Testis (tissue), 2 donors: ENCODE results near the gene CACNA1D.

Experiments used
- CTCF ChIP-seq, 3 experiments: fragments of 450-650 bp in 2 of 3; fragments of 200-600 bp in 1 of 3; sonication (generic) in 1 of 3; IDR thresholded peaks; one replicate each; pipeline ENCODE4 v1.5.1; 2016 to 2019; ENCODE audit warnings: antibody characterized with exemption in 3 of 3, mild to moderate bottlenecking in 2 of 3, moderate library complexity in 1 of 3
- POLR2A ChIP-seq: fragments of 450-650 bp; IDR thresholded peaks from one replicate; pipeline ENCODE4 v1.6.1; 2017; ENCODE audit warnings: antibody characterized with exemption, mild to moderate bottlenecking, moderate library complexity

- TF ChIP-seq POLR2A, result no peak
- no peak for TF ChIP-seq CTCF (IDR thresholded peaks at IDR 0.05)
Observed at GRCh38 chr3:53688066-53688465, 193.7 kb downstream of the CACNA1D start.
